Measurements from ENCODE around the gene VPS11. TPM values are rescaled to one million over a fixed set of nuclear protein-coding genes. Genes with fewer than 3 reads are reported as not detected.

The VPS11 gene
- total RNA-seq, 4 donors from 2014 or later, result 30.2 to 44.1 (median 41.3) TPM

- no peak overlapping the region for H3K4me3 ChIP-seq (ENCODE audit: low read depth, poor library complexity, severe bottlenecking)
- 86 to 88% methylated on average over 9 of the region's 9 CpGs for WGBS, 2 donors
- no peak for TF ChIP-seq CTCF (IDR thresholded peaks at IDR 0.05)
- no peak for TF ChIP-seq POLR2A (IDR thresholded peaks at IDR 0.05)
These were observed 19.0 kb upstream of the VPS11 start for GRCh38 chr11:119048644-119049043.

GRCh38 chr11:119049081-119049480 lies 18.5 kb upstream of the VPS11 start:
- no peak for TF ChIP-seq CTCF (IDR thresholded peaks at IDR 0.05)
- TF ChIP-seq POLR2A (IDR thresholded peaks at IDR 0.05), result no peak
- no peak overlapping the region for H3K4me3 ChIP-seq (ENCODE audit: low read depth, poor library complexity, severe bottlenecking)
- DNase-seq (ENCODE audit: low spot score in 2 of 2), result no peak
- WGBS, 2 donors, result 91 to 97% methylated on average over 7 of the region's 7 CpGs
- intact Hi-C loops (cut with DNase I; ENCODE audit: low total_unique reads), result loop anchor here (10.0 kb wide), 1 partner anchor 146 kb away; no protein-coding TSS in a partner anchor

More at GRCh38 chr11:119048644-119049043, 19.0 kb upstream of the VPS11 start:
- no peak for DNase-seq (ENCODE audit: low spot score in 2 of 2)
- intact Hi-C loops (cut with DNase I; ENCODE audit: low total_unique reads), result loop anchor here (10.0 kb wide), 1 partner anchor 146 kb away; no protein-coding TSS in a partner anchor

- WGBS, 2 donors, result 74 to 77% methylated on average over 17 of the region's 17 CpGs
- TF ChIP-seq POLR2A (IDR thresholded peaks at IDR 0.05) (no peak), CTCF (IDR thresholded peaks at IDR 0.05) (no peak)
- intact Hi-C loops (cut with DNase I; ENCODE audit: low total_unique reads), result no loop called here
- H3K4me3 ChIP-seq (ENCODE audit: low read depth, poor library complexity, severe bottlenecking), result no peak overlapping the region
- DNase-seq (ENCODE audit: low spot score in 2 of 2), result no peak
These were observed 16.0 kb upstream of the VPS11 start for GRCh38 chr11:119051440-119052162.

GRCh38 chr11:119052163-119052814 lies 15.3 kb upstream of the VPS11 start:
- intact Hi-C loops (cut with DNase I; ENCODE audit: low total_unique reads), result no loop called here

GRCh38 chr11:119054418-119054817 lies 13.2 kb upstream of the VPS11 start:
- intact Hi-C loops (cut with DNase I; ENCODE audit: low total_unique reads), result no loop called here
- no peak for TF ChIP-seq POLR2A (IDR thresholded peaks at IDR 0.05)
- no peak for TF ChIP-seq CTCF (IDR thresholded peaks at IDR 0.05)
- 91 to 95% methylated on average over 9 to 10 of the region's 10 CpGs for WGBS, 2 donors

More at GRCh38 chr11:119052163-119052814, 15.3 kb upstream of the VPS11 start:
- 85 to 92% methylated on average over 23 of the region's 23 CpGs for WGBS, 2 donors
- no peak for DNase-seq (ENCODE audit: low spot score in 2 of 2)
- no peak overlapping the region for H3K4me3 ChIP-seq (ENCODE audit: low read depth, poor library complexity, severe bottlenecking)
- TF ChIP-seq CTCF (IDR thresholded peaks at IDR 0.05), result no peak

More at GRCh38 chr11:119054418-119054817, 13.2 kb upstream of the VPS11 start:
- no peak for DNase-seq (ENCODE audit: low spot score in 2 of 2)
- H3K4me3 ChIP-seq (ENCODE audit: low read depth, poor library complexity, severe bottlenecking), result no peak overlapping the region

Measured in lower leg skin (tissue), 4 donors.